Measurements from ENCODE around the gene PPIE.

- no peak for TF ChIP-seq CTCF (IDR thresholded peaks at IDR 0.05)
- no peak for TF ChIP-seq POLR2A (IDR thresholded peaks at IDR 0.05)
Observed at GRCh38 chr1:39692152-39693074, 46.3 kb upstream of the PPIE start.

Measured in prostate gland (tissue), 2 donors.